ENCODE results near the gene SLC25A12. TPM values are rescaled to one million over a fixed set of nuclear protein-coding genes. Genes with fewer than 3 reads are reported as not detected.
"Not testable (repeated sequence)": the region's sequence is repeated elsewhere in the genome, so short reads cannot be mapped to it uniquely, and the experiment has no call there.

Gene SLC25A12
- total RNA-seq, 1 donor from 2014 or later, result 11.5 TPM

- no peaks in the 10 kb centered on the region for H3K27me3 ChIP-seq
- no peak for ATAC-seq
- intact Hi-C loops (cut with DNase I), result no loop called here
- H3K9me3 ChIP-seq, result no peaks in the 10 kb centered on the region
- no peak for DNase-seq
- H3K4me3 ChIP-seq, result no peak overlapping the region
- TF ChIP-seq CTCF (IDR thresholded peaks at IDR 0.05), result no peak
- peaks cover 56% of the 10 kb centered on the region for H3K36me3 ChIP-seq
- H3K27ac ChIP-seq, result no peak overlapping the region
- no peaks in the 10 kb centered on the region for H3K4me1 ChIP-seq
These were observed 105.6 kb downstream of the SLC25A12 start for GRCh38 chr2:171788316-171788993.

- Histone ChIP-seq H3K36me3 (peaks cover 48% of the 10 kb centered on the region), H3K4me1 (no peaks in the 10 kb centered on the region), H3K4me3 (no peak overlapping the region), H3K27ac (no peak overlapping the region), H3K27me3 (no peaks in the 10 kb centered on the region), H3K9me3 (no peaks in the 10 kb centered on the region)
- intact Hi-C loops (cut with DNase I), result no loop called here
- ATAC-seq, result no peak
- no peak for DNase-seq
- no peak for TF ChIP-seq CTCF (IDR thresholded peaks at IDR 0.05)
These were observed 106.5 kb downstream of the SLC25A12 start for GRCh38 chr2:171787333-171788072.

GRCh38 chr2:171785450-171785849 lies 108.6 kb downstream of the SLC25A12 start:
- Histone ChIP-seq H3K4me3 (no peak overlapping the region), H3K36me3 (peaks cover 40% of the 10 kb centered on the region), H3K4me1 (no peaks in the 10 kb centered on the region), H3K9me3 (no peaks in the 10 kb centered on the region), H3K27me3 (no peaks in the 10 kb centered on the region), H3K27ac (no peak overlapping the region)
- intact Hi-C loops (cut with DNase I), result no loop called here
- no peak for DNase-seq
- TF ChIP-seq CTCF (IDR thresholded peaks at IDR 0.05), result no peak
- no peak for ATAC-seq

- no peaks in the 10 kb centered on the region for H3K27me3 ChIP-seq
- H3K4me3 ChIP-seq, result no peak overlapping the region
- H3K27ac ChIP-seq, result no peak overlapping the region
- H3K4me1 ChIP-seq, result no peaks in the 10 kb centered on the region
- H3K36me3 ChIP-seq, result peaks cover 1% of the 10 kb centered on the region
- intact Hi-C loops (cut with DNase I), result no loop called here
- H3K9me3 ChIP-seq, result peaks cover 12% of the 10 kb centered on the region
- no peak for DNase-seq
- no peak for ATAC-seq
- no peak for TF ChIP-seq CTCF (IDR thresholded peaks at IDR 0.05)
These were observed 115.5 kb downstream of the SLC25A12 start for GRCh38 chr2:171778515-171778914.

- H3K36me3 ChIP-seq; H3K27me3 ChIP-seq; ATAC-seq; DNase-seq; intact Hi-C loops (cut with DNase I); H3K4me1 ChIP-seq; H3K27ac ChIP-seq; H3K4me3 ChIP-seq: not testable (repeated sequence)
- peaks cover 12% of the 10 kb centered on the region for H3K9me3 ChIP-seq
These were observed 119.5 kb downstream of the SLC25A12 start for GRCh38 chr2:171774581-171774980.

- intact Hi-C loops (cut with DNase I), result no loop called here
- TF ChIP-seq CTCF (IDR thresholded peaks at IDR 0.05), result no peak
These were observed 121.7 kb downstream of the SLC25A12 start for GRCh38 chr2:171772373-171772772.

More at GRCh38 chr2:171772373-171772772, 121.7 kb downstream of the SLC25A12 start:
- ATAC-seq, result no peak
- DNase-seq, result no peak
- Histone ChIP-seq H3K36me3 (no peaks in the 10 kb centered on the region), H3K9me3 (no peaks in the 10 kb centered on the region), H3K4me3 (no peak overlapping the region), H3K27ac (no peak overlapping the region), H3K4me1 (no peaks in the 10 kb centered on the region), H3K27me3 (no peaks in the 10 kb centered on the region)

Measured in upper lobe of right lung (tissue), 1 donor.